HFF-Myc (cell line): Measurements from ENCODE around the gene MRPL54.

Experiments used
- DNase-seq: peaks from one replicate; pipeline ENCODE4 v3.0.0-alpha.2; 2011; ENCODE audit warnings: low read depth; ENCODE audit errors: extremely low read depth
- H3K4me3 ChIP-seq: replicated peaks from 2 replicates; pipeline ENCODE4 v1.5.1; 2011; ENCODE audit warnings: low read depth, mild to moderate bottlenecking, control low read depth, low read length
- TF ChIP-seq, protein P1 (sequence below): IDR thresholded peaks from 2 replicates; pipeline ENCODE4 v1.5.1; 2012; ENCODE audit warnings: mild to moderate bottlenecking, low read depth, low read length, control low read depth; ENCODE audit errors: missing control alignments

MRPL54 gene

DNA sequence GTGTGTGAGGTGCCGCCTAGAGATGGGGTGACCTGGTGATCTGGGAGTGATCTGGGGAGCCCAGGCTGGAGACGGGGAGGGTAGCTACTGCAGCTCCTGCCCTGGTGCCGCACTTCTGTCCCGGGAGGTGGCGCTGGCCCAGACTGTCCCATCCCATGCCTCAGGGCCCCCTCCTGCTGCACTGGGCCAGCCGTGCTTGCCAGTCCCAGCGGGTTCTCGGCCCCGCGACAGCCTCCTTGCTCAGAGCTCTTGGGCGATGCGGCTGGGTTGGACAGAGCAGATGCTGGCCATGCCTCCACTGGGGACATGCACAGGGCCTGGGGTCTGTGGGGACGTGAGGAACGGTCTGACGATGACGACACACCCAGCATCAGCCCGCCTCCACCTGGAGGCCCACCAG is 7.0 kb downstream of the MRPL54 start:
- no peak for DNase-seq
- TF ChIP-seq, protein P1, sequence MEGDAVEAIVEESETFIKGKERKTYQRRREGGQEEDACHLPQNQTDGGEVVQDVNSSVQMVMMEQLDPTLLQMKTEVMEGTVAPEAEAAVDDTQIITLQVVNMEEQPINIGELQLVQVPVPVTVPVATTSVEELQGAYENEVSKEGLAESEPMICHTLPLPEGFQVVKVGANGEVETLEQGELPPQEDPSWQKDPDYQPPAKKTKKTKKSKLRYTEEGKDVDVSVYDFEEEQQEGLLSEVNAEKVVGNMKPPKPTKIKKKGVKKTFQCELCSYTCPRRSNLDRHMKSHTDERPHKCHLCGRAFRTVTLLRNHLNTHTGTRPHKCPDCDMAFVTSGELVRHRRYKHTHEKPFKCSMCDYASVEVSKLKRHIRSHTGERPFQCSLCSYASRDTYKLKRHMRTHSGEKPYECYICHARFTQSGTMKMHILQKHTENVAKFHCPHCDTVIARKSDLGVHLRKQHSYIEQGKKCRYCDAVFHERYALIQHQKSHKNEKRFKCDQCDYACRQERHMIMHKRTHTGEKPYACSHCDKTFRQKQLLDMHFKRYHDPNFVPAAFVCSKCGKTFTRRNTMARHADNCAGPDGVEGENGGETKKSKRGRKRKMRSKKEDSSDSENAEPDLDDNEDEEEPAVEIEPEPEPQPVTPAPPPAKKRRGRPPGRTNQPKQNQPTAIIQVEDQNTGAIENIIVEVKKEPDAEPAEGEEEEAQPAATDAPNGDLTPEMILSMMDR: no peak

GRCh38 chr19:3770136-3770999 is 7.9 kb downstream of the MRPL54 start:
- no peak overlapping the region for H3K4me3 ChIP-seq
- TF ChIP-seq, protein P1: no peak
- DNase-seq: no peak

More for the DNA sequence above, 7.0 kb downstream of the MRPL54 start:
- no peak overlapping the region for H3K4me3 ChIP-seq

- DNase-seq: no peak
- H3K4me3 ChIP-seq: no peak overlapping the region
These were observed 8.8 kb downstream of the MRPL54 start for GRCh38 chr19:3771000-3771905.

GRCh38 chr19:3771906-3772455 is 9.5 kb downstream of the MRPL54 start, which contains the start of gene RAX2:
Gene RAX2 (minus strand): TSS chr19:3772228. CDS start chr19:3771742, 486 bp downstream.
- TF ChIP-seq, protein P1: no peak
- no peak for DNase-seq
- no peak within 1 kb of the TSS for H3K4me3 ChIP-seq

More at GRCh38 chr19:3771000-3771905, 8.8 kb downstream of the MRPL54 start:
- TF ChIP-seq, protein P1: no peak

GRCh38 chr19:3773814-3774515 is 11.5 kb downstream of the MRPL54 start:
- DNase-seq: no peak
- TF ChIP-seq, protein P1: no peak

More at GRCh38 chr19:3773814-3774515, 11.5 kb downstream of the MRPL54 start:
- H3K4me3 ChIP-seq: no peak overlapping the region
